Vagina (tissue), 2 donors: Measurements from ENCODE around the gene COL24A1. TPM values are rescaled to one million over a fixed set of nuclear protein-coding genes. Genes with fewer than 3 reads are reported as not detected.

Experiments
- DNase-seq, 2 donors: peaks; one replicate each; pipeline ENCODE4 v3.0.0-alpha.2; 2017; ENCODE audit errors: extremely low spot score in 2 of 2
- H3K27ac ChIP-seq: fragments of 200-600 bp; sonication (generic); one replicate; pipeline ENCODE4 v1.5.1; 2019
- H3K27me3 ChIP-seq: fragments of 200-600 bp; sonication (generic); one replicate; pipeline ENCODE4 v1.5.1; 2019
- H3K36me3 ChIP-seq, 2 donors: fragments of 200-600 bp; sonication (generic); one replicate each; pipeline ENCODE4 v1.5.1; 2017 to 2019
- H3K4me1 ChIP-seq: fragments of 200-600 bp; sonication (generic); one replicate; pipeline ENCODE4 v1.5.1; 2019
- H3K4me3 ChIP-seq, 2 donors: fragments of 200-600 bp; sonication (generic); 1 replicate in 1 of 2; 2 replicates in 1 of 2; pipeline ENCODE4 v1.5.1; 2016 to 2019
- H3K9me3 ChIP-seq: fragments of 200-600 bp; sonication (generic); one replicate; pipeline ENCODE4 v1.5.1; 2019
- POLR2A ChIP-seq, 2 donors: fragments of 450-650 bp; IDR thresholded peaks; one replicate each; pipeline ENCODE4 v1.6.1; 2017; ENCODE audit warnings: antibody characterized with exemption in 2 of 2, mild to moderate bottlenecking in 2 of 2, moderate library complexity in 2 of 2
- POLR2AphosphoS5 ChIP-seq, 2 donors: sonication (generic); formaldehyde crosslinking; IDR thresholded peaks; one replicate each; pipeline ENCODE4 v1.9.0; 2017; ENCODE audit warnings: antibody characterized with exemption in 2 of 2, mild to moderate bottlenecking in 2 of 2, low read depth in 1 of 2; ENCODE audit not compliant: insufficient read depth in 1 of 2
- intact Hi-C: fragments of 100-400 bp; cut with DNase I; formaldehyde crosslinking; loops from one replicate; pipeline ENCODE4 v1.15.1; 2023
- total RNA-seq: library from RNA; depleted of rRNA; stranded (reverse); fragments of >200 nt; gene quantifications from one replicate; pipeline ENCODE4 v1.2.3, GENCODE V29; 2016
- TF ChIP-seq, protein P1 (sequence below), 3 experiments: fragments of 450-650 bp in 2 of 3; fragments of 200-600 bp in 1 of 3; sonication (generic) in 1 of 3; IDR thresholded peaks; one replicate each; pipeline ENCODE4 v1.5.1; 2017 to 2019; ENCODE audit warnings: antibody characterized with exemption in 3 of 3, mild to moderate bottlenecking in 2 of 3, moderate library complexity in 2 of 3

Gene COL24A1
- total RNA-seq, 1 donor from 2014 or later: 0.98 TPM

- intact Hi-C loops: no loop called here
- Histone ChIP-seq H3K27ac (no peak overlapping the region), H3K27me3 (no peaks in the 10 kb centered on the region), H3K4me1 (no peaks in the 10 kb centered on the region), H3K36me3 (no peaks in the 10 kb centered on the region), H3K9me3 (no peaks in the 10 kb centered on the region), H3K4me3 (no peak overlapping the region)
- no peak for DNase-seq
- TF ChIP-seq POLR2A (IDR thresholded peaks at IDR 0.05) (no peak), POLR2AphosphoS5 (IDR thresholded peaks at IDR 0.05; ENCODE audit: insufficient read depth in 1 of 2, low read depth in 1 of 2) (no peak)
- TF ChIP-seq, protein P1, sequence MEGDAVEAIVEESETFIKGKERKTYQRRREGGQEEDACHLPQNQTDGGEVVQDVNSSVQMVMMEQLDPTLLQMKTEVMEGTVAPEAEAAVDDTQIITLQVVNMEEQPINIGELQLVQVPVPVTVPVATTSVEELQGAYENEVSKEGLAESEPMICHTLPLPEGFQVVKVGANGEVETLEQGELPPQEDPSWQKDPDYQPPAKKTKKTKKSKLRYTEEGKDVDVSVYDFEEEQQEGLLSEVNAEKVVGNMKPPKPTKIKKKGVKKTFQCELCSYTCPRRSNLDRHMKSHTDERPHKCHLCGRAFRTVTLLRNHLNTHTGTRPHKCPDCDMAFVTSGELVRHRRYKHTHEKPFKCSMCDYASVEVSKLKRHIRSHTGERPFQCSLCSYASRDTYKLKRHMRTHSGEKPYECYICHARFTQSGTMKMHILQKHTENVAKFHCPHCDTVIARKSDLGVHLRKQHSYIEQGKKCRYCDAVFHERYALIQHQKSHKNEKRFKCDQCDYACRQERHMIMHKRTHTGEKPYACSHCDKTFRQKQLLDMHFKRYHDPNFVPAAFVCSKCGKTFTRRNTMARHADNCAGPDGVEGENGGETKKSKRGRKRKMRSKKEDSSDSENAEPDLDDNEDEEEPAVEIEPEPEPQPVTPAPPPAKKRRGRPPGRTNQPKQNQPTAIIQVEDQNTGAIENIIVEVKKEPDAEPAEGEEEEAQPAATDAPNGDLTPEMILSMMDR (IDR thresholded peaks at IDR 0.05): no peak
These were observed 46.0 kb downstream of the COL24A1 start for GRCh38 chr1:86110451-86111129.

DNA sequence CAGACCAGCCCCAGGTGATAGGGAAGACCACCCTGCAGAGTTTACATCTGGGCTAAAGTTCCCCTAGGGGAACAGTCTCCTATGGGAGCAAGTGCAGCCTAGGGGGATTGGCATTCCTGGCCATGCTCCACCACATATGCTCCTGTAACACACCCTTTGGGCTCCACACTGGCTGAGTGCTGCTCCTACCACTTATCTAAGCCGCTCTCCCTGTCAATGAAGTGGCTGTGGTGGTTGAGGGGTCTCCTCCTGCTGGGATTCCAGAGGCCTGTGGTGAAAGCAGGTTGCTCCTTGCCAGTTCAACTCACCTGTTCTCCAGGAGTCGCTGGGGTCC, 51.1 kb downstream of the COL24A1 start:
- no peaks in the 10 kb centered on the region for H3K9me3 ChIP-seq

GRCh38 chr1:86104606-86105532, 51.7 kb downstream of the COL24A1 start:
- intact Hi-C loops: no loop called here
- Histone ChIP-seq H3K36me3 (no peaks in the 10 kb centered on the region), H3K27me3 (no peaks in the 10 kb centered on the region), H3K9me3 (no peaks in the 10 kb centered on the region), H3K27ac (no peak overlapping the region), H3K4me3 (no peak overlapping the region), H3K4me1 (no peaks in the 10 kb centered on the region)
- TF ChIP-seq POLR2AphosphoS5 (IDR thresholded peaks at IDR 0.05; ENCODE audit: insufficient read depth in 1 of 2, low read depth in 1 of 2) (no peak), POLR2A (IDR thresholded peaks at IDR 0.05) (no peak)
- TF ChIP-seq, protein P1 (IDR thresholded peaks at IDR 0.05): no peak
- no peak for DNase-seq

More for the DNA sequence above, 51.1 kb downstream of the COL24A1 start:
- H3K4me1 ChIP-seq: no peaks in the 10 kb centered on the region
- no peak for DNase-seq
- intact Hi-C loops: no loop called here
- no peaks in the 10 kb centered on the region for H3K36me3 ChIP-seq
- H3K27me3 ChIP-seq: no peaks in the 10 kb centered on the region
- H3K27ac ChIP-seq: no peak overlapping the region
- no peak for TF ChIP-seq POLR2AphosphoS5 (IDR thresholded peaks at IDR 0.05; ENCODE audit: insufficient read depth in 1 of 2, low read depth in 1 of 2)
- TF ChIP-seq POLR2A (IDR thresholded peaks at IDR 0.05): no peak
- TF ChIP-seq, protein P1 (IDR thresholded peaks at IDR 0.05): no peak
- no peak overlapping the region for H3K4me3 ChIP-seq

DNA sequence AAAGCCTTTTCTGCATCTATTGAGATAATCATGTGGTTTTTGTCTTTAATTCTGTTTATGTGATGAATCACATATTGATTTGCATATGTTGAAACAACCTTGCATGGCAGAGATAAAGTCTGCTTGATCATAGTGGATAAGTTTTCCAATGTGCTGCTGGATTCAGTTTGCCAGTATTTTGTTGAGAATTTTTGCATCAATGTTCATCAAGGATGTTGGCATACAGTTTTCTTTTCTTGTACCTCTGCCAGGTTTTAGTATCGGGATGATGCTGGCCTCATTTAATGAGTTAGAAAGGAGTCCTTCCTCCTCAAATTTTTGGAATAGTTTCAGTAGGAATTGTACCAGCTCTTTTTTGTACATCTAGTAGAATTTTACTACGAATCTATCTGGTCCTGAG, 55.0 kb downstream of the COL24A1 start:
- H3K4me1 ChIP-seq: no peaks in the 10 kb centered on the region
- no peak overlapping the region for H3K4me3 ChIP-seq
- H3K36me3 ChIP-seq: no peaks in the 10 kb centered on the region
- no peaks in the 10 kb centered on the region for H3K27me3 ChIP-seq
- H3K9me3 ChIP-seq: no peaks in the 10 kb centered on the region
- intact Hi-C loops: no loop called here
- no peak overlapping the region for H3K27ac ChIP-seq
- DNase-seq: no peak
- no peak for TF ChIP-seq POLR2A (IDR thresholded peaks at IDR 0.05)
- TF ChIP-seq, protein P1 (IDR thresholded peaks at IDR 0.05): no peak
- no peak for TF ChIP-seq POLR2AphosphoS5 (IDR thresholded peaks at IDR 0.05; ENCODE audit: insufficient read depth in 1 of 2, low read depth in 1 of 2)

- H3K27ac ChIP-seq: no peak overlapping the region
- no peaks in the 10 kb centered on the region for H3K4me1 ChIP-seq
- TF ChIP-seq POLR2A (IDR thresholded peaks at IDR 0.05) (no peak), POLR2AphosphoS5 (IDR thresholded peaks at IDR 0.05; ENCODE audit: insufficient read depth in 1 of 2, low read depth in 1 of 2) (no peak)
- TF ChIP-seq, protein P1 (IDR thresholded peaks at IDR 0.05): no peak
These were observed 56.2 kb downstream of the COL24A1 start for GRCh38 chr1:86100401-86100800.

More at GRCh38 chr1:86100401-86100800, 56.2 kb downstream of the COL24A1 start:
- no peaks in the 10 kb centered on the region for H3K9me3 ChIP-seq
- H3K36me3 ChIP-seq: no peaks in the 10 kb centered on the region
- no peaks in the 10 kb centered on the region for H3K27me3 ChIP-seq
- no peak for DNase-seq
- H3K4me3 ChIP-seq: no peak overlapping the region
- intact Hi-C loops: no loop called here
